Measurements from ENCODE around the gene SLC41A1.

SLC41A1 gene

DNA sequence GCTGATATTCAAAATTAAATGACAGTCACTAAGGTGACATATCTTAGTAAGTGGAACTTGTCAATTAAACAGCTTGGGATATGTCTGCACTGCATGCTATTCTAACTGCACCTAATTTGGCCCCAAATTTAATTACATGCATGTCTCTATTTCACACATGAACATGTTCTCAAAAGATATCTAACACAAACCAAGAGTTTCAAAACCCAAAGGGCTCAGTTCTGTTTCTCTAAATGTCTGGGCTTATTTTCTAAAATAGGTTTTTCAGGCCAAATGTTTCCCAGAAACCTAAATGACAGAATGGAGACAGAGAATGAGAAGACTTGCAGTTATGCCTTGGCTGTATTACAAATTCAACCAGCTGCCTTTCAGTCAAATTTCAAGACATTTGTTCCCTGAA is 49.0 kb downstream of the SLC41A1 start:
- no peaks in the 10 kb centered on the region for H3K4me1 ChIP-seq (ENCODE audit: control insufficient read depth in 1 of 2, insufficient read depth in 2 of 2, low read length in 2 of 2)
- H3K36me3 ChIP-seq (ENCODE audit: control insufficient read depth in 1 of 2, insufficient read depth in 2 of 2, low read length in 2 of 2): no peaks in the 10 kb centered on the region
- H3K9ac ChIP-seq (ENCODE audit: low read depth in 1 of 2, low read length in 2 of 2): no peak overlapping the region
- H3K27ac ChIP-seq (ENCODE audit: low read depth, low read length): no peak overlapping the region
- H3K9me3 ChIP-seq (ENCODE audit: control insufficient read depth in 1 of 2, low read length in 2 of 2): no peaks in the 10 kb centered on the region
- no peaks in the 10 kb centered on the region for H3K27me3 ChIP-seq (ENCODE audit: control insufficient read depth in 1 of 2, insufficient read depth in 2 of 2, low read length in 2 of 2)
- no peak overlapping the region for H3K4me3 ChIP-seq (ENCODE audit: low read depth in 1 of 2, low read length in 2 of 2)

- Histone ChIP-seq H3K36me3 (ENCODE audit: control insufficient read depth in 1 of 2, insufficient read depth in 2 of 2, low read length in 2 of 2) (no peaks in the 10 kb centered on the region), H3K9ac (ENCODE audit: low read depth in 1 of 2, low read length in 2 of 2) (no peak overlapping the region), H3K27me3 (ENCODE audit: control insufficient read depth in 1 of 2, insufficient read depth in 2 of 2, low read length in 2 of 2) (no peaks in the 10 kb centered on the region)
Measured at GRCh38 chr1:205760606-205761005, 52.4 kb downstream of the SLC41A1 start.

DNA sequence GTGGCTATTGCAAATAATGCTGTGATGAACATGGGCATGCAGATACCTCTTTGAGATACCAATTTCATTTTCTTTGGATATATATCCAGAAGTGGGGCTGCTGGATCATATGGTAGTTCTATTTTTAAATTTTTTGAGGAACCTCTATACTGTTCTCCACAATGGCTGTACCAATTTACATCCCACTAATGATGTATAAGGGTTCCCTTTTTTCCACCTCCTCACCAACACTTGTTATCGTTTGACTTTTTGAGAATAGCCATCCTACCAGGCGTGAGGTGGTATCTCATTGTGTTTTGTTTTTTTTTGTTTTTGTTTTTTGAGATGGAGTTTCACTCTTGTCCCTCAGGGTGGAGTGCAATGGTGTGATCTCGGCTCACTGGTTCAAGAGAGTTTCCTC is 56.4 kb downstream of the SLC41A1 start:
- H3K9me3 ChIP-seq (ENCODE audit: control insufficient read depth in 1 of 2, low read length in 2 of 2): no peaks in the 10 kb centered on the region
- no peaks in the 10 kb centered on the region for H3K36me3 ChIP-seq (ENCODE audit: control insufficient read depth in 1 of 2, insufficient read depth in 2 of 2, low read length in 2 of 2)
- H3K4me3 ChIP-seq (ENCODE audit: low read depth in 1 of 2, low read length in 2 of 2): no peak overlapping the region
- H3K4me1 ChIP-seq (ENCODE audit: control insufficient read depth in 1 of 2, insufficient read depth in 2 of 2, low read length in 2 of 2): no peaks in the 10 kb centered on the region
- H3K27ac ChIP-seq (ENCODE audit: low read depth, low read length): no peak overlapping the region
- H3K9ac ChIP-seq (ENCODE audit: low read depth in 1 of 2, low read length in 2 of 2): no peak overlapping the region
- no peaks in the 10 kb centered on the region for H3K27me3 ChIP-seq (ENCODE audit: control insufficient read depth in 1 of 2, insufficient read depth in 2 of 2, low read length in 2 of 2)

More at GRCh38 chr1:205760606-205761005, 52.4 kb downstream of the SLC41A1 start:
- Histone ChIP-seq H3K9me3 (ENCODE audit: control insufficient read depth in 1 of 2, low read length in 2 of 2) (no peaks in the 10 kb centered on the region), H3K4me1 (ENCODE audit: control insufficient read depth in 1 of 2, insufficient read depth in 2 of 2, low read length in 2 of 2) (no peaks in the 10 kb centered on the region), H3K27ac (ENCODE audit: low read depth, low read length) (no peak overlapping the region), H3K4me3 (ENCODE audit: low read depth in 1 of 2, low read length in 2 of 2) (no peak overlapping the region)

GRCh38 chr1:205754857-205755256 is 58.1 kb downstream of the SLC41A1 start:
- Histone ChIP-seq H3K36me3 (ENCODE audit: control insufficient read depth in 1 of 2, insufficient read depth in 2 of 2, low read length in 2 of 2) (no peaks in the 10 kb centered on the region), H3K9me3 (ENCODE audit: control insufficient read depth in 1 of 2, low read length in 2 of 2) (no peaks in the 10 kb centered on the region), H3K27me3 (ENCODE audit: control insufficient read depth in 1 of 2, insufficient read depth in 2 of 2, low read length in 2 of 2) (no peaks in the 10 kb centered on the region), H3K9ac (ENCODE audit: low read depth in 1 of 2, low read length in 2 of 2) (no peak overlapping the region), H3K4me1 (ENCODE audit: control insufficient read depth in 1 of 2, insufficient read depth in 2 of 2, low read length in 2 of 2) (peaks cover 0 to 4% of the 10 kb centered on the region in 2 donors), H3K27ac (ENCODE audit: low read depth, low read length) (no peak overlapping the region), H3K4me3 (ENCODE audit: low read depth in 1 of 2, low read length in 2 of 2) (no peak overlapping the region)

- H3K4me1 ChIP-seq (ENCODE audit: control insufficient read depth in 1 of 2, insufficient read depth in 2 of 2, low read length in 2 of 2): peaks cover 20 to 24% of the 10 kb centered on the region in 2 donors
- no peaks in the 10 kb centered on the region for H3K27me3 ChIP-seq (ENCODE audit: control insufficient read depth in 1 of 2, insufficient read depth in 2 of 2, low read length in 2 of 2)
- H3K4me3 ChIP-seq (ENCODE audit: low read depth in 1 of 2, low read length in 2 of 2): peak overlapping the region in 1 of 2 donors; percentile 81
- no peaks in the 10 kb centered on the region for H3K36me3 ChIP-seq (ENCODE audit: control insufficient read depth in 1 of 2, insufficient read depth in 2 of 2, low read length in 2 of 2)
- H3K9ac ChIP-seq (ENCODE audit: low read depth in 1 of 2, low read length in 2 of 2): peak overlapping the region in 1 of 2 donors; percentile 81
- no peak overlapping the region for H3K27ac ChIP-seq (ENCODE audit: low read depth, low read length)
- H3K9me3 ChIP-seq (ENCODE audit: control insufficient read depth in 1 of 2, low read length in 2 of 2): no peaks in the 10 kb centered on the region
Measured at GRCh38 chr1:205751036-205751651, 61.9 kb downstream of the SLC41A1 start.

DNA sequence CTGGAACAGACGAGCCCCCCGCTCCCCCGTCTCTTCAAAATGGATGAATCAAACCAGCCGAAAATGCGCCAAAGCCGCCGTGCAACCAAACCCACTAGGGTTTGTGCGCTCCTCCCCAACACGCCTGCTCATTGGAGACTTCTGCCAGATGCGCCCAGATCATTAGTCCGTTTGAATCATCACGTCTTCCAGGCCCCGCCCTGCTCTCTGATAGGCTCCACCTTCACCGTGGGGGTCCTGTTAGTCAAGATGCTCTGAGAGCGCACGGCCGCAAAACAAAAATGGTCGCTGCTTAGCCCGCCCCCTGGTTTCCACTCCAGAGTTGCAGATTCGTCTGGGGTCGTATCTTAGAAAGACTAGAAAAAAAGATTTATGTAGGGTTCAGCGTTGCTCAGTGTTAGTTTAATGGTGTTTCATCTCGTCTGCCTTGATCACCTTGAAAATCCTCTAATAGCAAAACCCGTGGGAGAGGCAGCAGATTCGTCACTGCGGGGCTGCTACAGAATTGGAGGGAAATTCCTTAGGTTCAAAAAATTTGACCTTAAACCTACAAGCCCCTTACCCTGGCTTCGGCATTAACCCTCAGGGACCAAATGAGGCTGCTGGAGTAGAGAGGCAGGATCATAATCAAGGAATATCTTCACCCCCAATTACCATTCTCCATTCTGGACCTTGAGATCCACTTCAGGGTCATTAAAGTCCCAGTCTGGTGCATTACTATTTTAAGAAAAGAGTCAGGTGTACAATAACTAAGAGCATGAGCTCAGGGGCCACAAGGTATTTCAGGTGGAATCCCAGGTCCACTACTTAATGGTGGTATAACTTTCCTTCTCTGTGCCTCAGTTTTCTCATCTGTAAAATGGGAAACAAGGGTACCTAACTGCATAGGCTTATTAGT is 62.6 kb downstream of the SLC41A1 start, which contains the start of gene NUCKS1:
Gene NUCKS1, minus strand, starts transcription at position 45 of the 898 bp plus-strand sequence. CDS start 209 bp downstream, outside the sequence.
- Histone ChIP-seq H3K27ac (ENCODE audit: low read depth, low read length) (peak within 1 kb of the TSS; percentile 96), H3K36me3 (ENCODE audit: control insufficient read depth in 1 of 2, insufficient read depth in 2 of 2, low read length in 2 of 2) (no peaks in the 10 kb centered on the region), H3K4me1 (ENCODE audit: control insufficient read depth in 1 of 2, insufficient read depth in 2 of 2, low read length in 2 of 2) (peaks cover 24 to 27% of the 10 kb centered on the region in 2 donors), H3K9me3 (ENCODE audit: control insufficient read depth in 1 of 2, low read length in 2 of 2) (no peaks in the 10 kb centered on the region), H3K4me3 (ENCODE audit: low read depth in 1 of 2, low read length in 2 of 2) (peak within 1 kb of the TSS; percentile 81 to 93), H3K9ac (ENCODE audit: low read depth in 1 of 2, low read length in 2 of 2) (peak within 1 kb of the TSS; percentile 81 to 85), H3K27me3 (ENCODE audit: control insufficient read depth in 1 of 2, insufficient read depth in 2 of 2, low read length in 2 of 2) (no peaks in the 10 kb centered on the region)

- Histone ChIP-seq H3K27me3 (ENCODE audit: control insufficient read depth in 1 of 2, insufficient read depth in 2 of 2, low read length in 2 of 2) (no peaks in the 10 kb centered on the region), H3K27ac (ENCODE audit: low read depth, low read length) (peak overlapping the region; percentile 96), H3K36me3 (ENCODE audit: control insufficient read depth in 1 of 2, insufficient read depth in 2 of 2, low read length in 2 of 2) (no peaks in the 10 kb centered on the region)
Measured at GRCh38 chr1:205749234-205750137, 63.5 kb downstream of the SLC41A1 start.

DNA sequence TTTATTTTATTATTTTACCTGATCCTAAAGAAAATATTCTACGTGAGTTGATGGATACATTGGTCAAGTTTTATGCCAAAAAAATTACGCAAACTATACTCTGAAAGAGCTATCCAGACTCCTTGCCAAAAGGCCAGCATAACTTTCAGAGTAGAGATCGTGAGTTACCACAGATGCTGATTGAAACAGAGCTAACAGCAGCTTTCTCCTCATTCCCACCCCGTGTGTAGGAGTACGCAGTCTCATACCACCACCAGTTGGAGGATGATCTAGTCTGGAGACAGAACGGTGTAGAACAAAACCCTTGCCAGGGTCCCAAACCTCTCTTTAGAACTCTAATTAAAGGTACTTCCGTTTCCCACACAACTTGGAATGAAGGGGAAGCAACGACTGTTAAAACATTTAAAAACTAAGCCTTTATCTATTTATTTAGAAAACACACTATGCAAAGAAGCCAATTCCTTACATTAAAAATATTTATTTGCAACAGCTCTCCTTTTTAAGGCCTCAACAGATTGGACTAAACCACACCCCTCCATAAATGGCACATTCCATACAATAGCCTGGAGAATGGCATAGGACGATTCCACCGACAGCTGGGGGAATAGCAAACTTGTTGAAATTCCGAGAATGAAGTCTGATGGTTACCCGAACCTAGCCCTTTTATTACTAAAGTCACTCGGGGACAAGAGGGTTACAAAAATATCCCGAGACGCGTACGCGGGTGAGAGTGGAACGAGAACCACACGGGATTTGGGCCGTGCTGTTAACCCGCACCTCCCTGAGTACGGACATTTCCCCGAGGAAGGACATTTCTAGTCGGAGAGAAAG is 64.4 kb downstream of the SLC41A1 start:
- H3K36me3 ChIP-seq (ENCODE audit: control insufficient read depth in 1 of 2, insufficient read depth in 2 of 2, low read length in 2 of 2): no peaks in the 10 kb centered on the region
- H3K9me3 ChIP-seq (ENCODE audit: control insufficient read depth in 1 of 2, low read length in 2 of 2): no peaks in the 10 kb centered on the region
- peak overlapping the region; percentile 96 for H3K27ac ChIP-seq (ENCODE audit: low read depth, low read length)
- H3K9ac ChIP-seq (ENCODE audit: low read depth in 1 of 2, low read length in 2 of 2): peak overlapping the region; percentile 80 to 85
- H3K27me3 ChIP-seq (ENCODE audit: control insufficient read depth in 1 of 2, insufficient read depth in 2 of 2, low read length in 2 of 2): no peaks in the 10 kb centered on the region
- peaks cover 29 to 34% of the 10 kb centered on the region in 2 donors for H3K4me1 ChIP-seq (ENCODE audit: control insufficient read depth in 1 of 2, insufficient read depth in 2 of 2, low read length in 2 of 2)
- H3K4me3 ChIP-seq (ENCODE audit: low read depth in 1 of 2, low read length in 2 of 2): peak overlapping the region; percentile 81 to 93

More at GRCh38 chr1:205749234-205750137, 63.5 kb downstream of the SLC41A1 start:
- Histone ChIP-seq H3K4me3 (ENCODE audit: low read depth in 1 of 2, low read length in 2 of 2) (peak overlapping the region; percentile 81 to 93), H3K4me1 (ENCODE audit: control insufficient read depth in 1 of 2, insufficient read depth in 2 of 2, low read length in 2 of 2) (peaks cover 24 to 28% of the 10 kb centered on the region in 2 donors), H3K9ac (ENCODE audit: low read depth in 1 of 2, low read length in 2 of 2) (peak overlapping the region; percentile 80 to 85), H3K9me3 (ENCODE audit: control insufficient read depth in 1 of 2, low read length in 2 of 2) (no peaks in the 10 kb centered on the region)

GRCh38 chr1:205746757-205747412 is 66.1 kb downstream of the SLC41A1 start:
- Histone ChIP-seq H3K27ac (ENCODE audit: low read depth, low read length) (no peak overlapping the region), H3K4me3 (ENCODE audit: low read depth in 1 of 2, low read length in 2 of 2) (peak overlapping the region in 1 of 2 donors; percentile 81), H3K27me3 (ENCODE audit: control insufficient read depth in 1 of 2, insufficient read depth in 2 of 2, low read length in 2 of 2) (no peaks in the 10 kb centered on the region), H3K4me1 (ENCODE audit: control insufficient read depth in 1 of 2, insufficient read depth in 2 of 2, low read length in 2 of 2) (peaks cover 31 to 48% of the 10 kb centered on the region in 2 donors), H3K9ac (ENCODE audit: low read depth in 1 of 2, low read length in 2 of 2) (peak overlapping the region in 1 of 2 donors; percentile 9), H3K36me3 (ENCODE audit: control insufficient read depth in 1 of 2, insufficient read depth in 2 of 2, low read length in 2 of 2) (no peaks in the 10 kb centered on the region), H3K9me3 (ENCODE audit: control insufficient read depth in 1 of 2, low read length in 2 of 2) (no peaks in the 10 kb centered on the region)

Data from duodenal mucosa (tissue), 2 donors.